Activated CD4-positive, CD25-positive, alpha-beta regulatory T cell treated with anti-CD3 and anti-CD28 coated beads, Interleukin-2, amount 50 U/mL, for 16 hours (primary cell): ENCODE measurements around the gene ACOT11.
"Not testable (repeated sequence)": the region's sequence is repeated elsewhere in the genome, so short reads cannot be mapped to it uniquely, and the experiment has no call there.

Experiments used
- DNase-seq: peaks from one replicate; pipeline ENCODE4 v3.0.0-alpha.2; 2020; ENCODE audit warnings: low read depth, low spot score

ACOT11 gene

GRCh38 chr1:54608566-54609230 is 60.7 kb downstream of the ACOT11 start:
- no peak for DNase-seq

GRCh38 chr1:54609301-54609921 is 61.4 kb downstream of the ACOT11 start:
- DNase-seq, result no peak

- DNase-seq, result no peak
Observed at GRCh38 chr1:54610048-54610447, 62.0 kb downstream of the ACOT11 start.

GRCh38 chr1:54610601-54611580 is 62.9 kb downstream of the ACOT11 start:
- DNase-seq, result no peak

GRCh38 chr1:54611621-54612020 is 63.6 kb downstream of the ACOT11 start:
- no peak for DNase-seq

GRCh38 chr1:54614024-54614423 is 66.0 kb downstream of the ACOT11 start:
- DNase-seq, result no peak

GRCh38 chr1:54614563-54614962 is 66.5 kb downstream of the ACOT11 start:
- DNase-seq, result no peak

- DNase-seq, result no peak
Observed at GRCh38 chr1:54615531-54616279, 67.7 kb downstream of the ACOT11 start.

- no peak for DNase-seq
Observed at GRCh38 chr1:54619749-54620148, 71.7 kb downstream of the ACOT11 start.

- no peak for DNase-seq
Observed at GRCh38 chr1:54623216-54624007, 75.4 kb downstream of the ACOT11 start, which contains the start of gene FAM151A. Gene FAM151A (minus strand): TSS chr1:54623525. CDS start chr1:54623395, 130 bp downstream.

GRCh38 chr1:54624466-54625464 is 76.7 kb downstream of the ACOT11 start:
- DNase-seq, result no peak

GRCh38 chr1:54627196-54627595 is 79.2 kb downstream of the ACOT11 start:
- no peak for DNase-seq

- DNase-seq, result not testable (repeated sequence)
Observed at GRCh38 chr1:54635804-54636203, 87.8 kb downstream of the ACOT11 start.

- DNase-seq, result not testable (repeated sequence)
Observed at GRCh38 chr1:54636461-54637446, 88.7 kb downstream of the ACOT11 start.

GRCh38 chr1:54640361-54640760 is 92.3 kb downstream of the ACOT11 start:
- DNase-seq, result no peak

- no peak for DNase-seq
Observed at GRCh38 chr1:54640863-54641836, 93.1 kb downstream of the ACOT11 start, which contains the start of gene MROH7. Gene MROH7 (plus strand): TSS chr1:54641786. CDS start chr1:54652927, 11,141 bp downstream.

GRCh38 chr1:54643736-54644135 is 95.7 kb downstream of the ACOT11 start:
- DNase-seq, result no peak
